ENCODE measurements around the gene TMEM232.

- TF ChIP-seq CTCF (IDR thresholded peaks at IDR 0.05) (no peak), POLR2A (IDR thresholded peaks at IDR 0.05; ENCODE audit: low read depth) (no peak)
Measured at GRCh38 chr5:110545716-110546115, 180.8 kb downstream of the TMEM232 start.
